GDM1 (cell line): ENCODE measurements around the gene FBXW10B.
"Not testable (repeated sequence)": the region's sequence is repeated elsewhere in the genome, so short reads cannot be mapped to it uniquely, and the experiment has no call there.

Experiments used
- DNase-seq: peaks from one replicate; lab custom pipeline; 2025; lab: John Stamatoyannopoulos, UW

Gene FBXW10B

DNA sequence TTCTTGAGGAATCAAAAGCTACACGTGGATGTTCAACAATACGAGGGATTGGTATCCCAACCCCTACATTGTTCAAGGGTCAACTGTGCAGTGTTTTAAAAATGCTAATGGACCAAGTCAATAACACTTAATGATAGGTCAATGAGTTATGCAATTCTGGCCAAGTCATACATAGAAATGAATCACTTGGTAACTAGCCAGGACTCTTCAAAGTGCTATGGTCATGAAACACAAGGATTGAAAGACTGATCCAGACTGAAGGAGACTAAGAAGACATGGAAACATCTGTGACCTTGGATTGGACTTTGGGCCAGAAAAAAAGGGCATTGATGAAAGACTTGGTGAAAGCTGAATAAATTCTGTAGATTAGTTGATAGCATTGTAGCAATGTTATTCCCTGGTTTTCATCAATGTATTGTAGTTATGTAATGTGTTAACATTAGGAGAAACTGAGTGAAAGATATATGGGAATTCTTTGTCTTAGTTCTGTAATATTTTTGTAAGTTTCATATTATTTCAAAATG is 11.5 kb upstream of the FBXW10B start:
- not testable (repeated sequence) for DNase-seq

DNA sequence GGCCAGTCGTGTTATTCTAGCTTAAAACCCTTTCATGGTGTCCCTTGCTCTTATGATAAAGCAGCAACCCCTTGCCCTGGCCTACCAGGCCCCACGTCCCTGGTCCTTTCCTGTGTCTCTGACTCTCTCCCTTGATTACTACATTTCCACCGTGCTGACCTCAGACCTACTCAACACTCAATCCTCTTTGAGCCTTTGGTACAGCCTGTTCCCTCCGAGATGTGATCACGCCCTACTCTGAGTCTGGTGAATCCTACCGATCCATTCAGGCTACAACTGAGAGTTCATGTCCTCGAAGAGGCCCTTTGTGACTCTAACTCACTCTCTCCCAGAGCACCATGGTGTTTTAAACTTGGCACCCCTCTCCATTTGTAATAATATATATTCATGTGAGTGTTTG is 10.5 kb upstream of the FBXW10B start:
- not testable (repeated sequence) for DNase-seq

DNA sequence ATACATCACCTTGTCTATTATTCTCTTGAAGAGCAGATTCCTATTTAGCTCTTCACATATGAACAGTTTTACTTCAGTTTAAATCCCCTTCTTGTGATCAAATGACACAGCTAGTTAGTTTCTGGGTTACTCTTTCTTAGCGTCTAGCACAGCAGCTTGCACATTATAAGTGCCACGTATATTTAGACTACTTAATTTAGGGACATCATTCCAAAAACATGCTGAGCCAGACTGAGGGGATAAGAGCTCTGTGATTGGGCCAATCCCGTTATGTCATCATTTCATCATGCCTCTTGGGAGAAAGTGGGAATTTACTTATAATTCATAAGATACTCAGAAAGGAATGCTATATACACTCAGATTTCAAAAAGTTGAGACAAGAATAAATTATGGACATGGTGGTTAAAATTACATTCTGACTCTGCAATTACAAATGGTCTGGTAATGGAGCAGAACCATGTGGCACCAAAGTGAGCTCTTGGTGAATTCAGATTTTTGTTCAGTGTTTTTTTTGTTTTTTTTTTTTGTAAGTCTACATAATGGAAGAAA is 4.2 kb upstream of the FBXW10B start:
- DNase-seq: not testable (repeated sequence)

DNA sequence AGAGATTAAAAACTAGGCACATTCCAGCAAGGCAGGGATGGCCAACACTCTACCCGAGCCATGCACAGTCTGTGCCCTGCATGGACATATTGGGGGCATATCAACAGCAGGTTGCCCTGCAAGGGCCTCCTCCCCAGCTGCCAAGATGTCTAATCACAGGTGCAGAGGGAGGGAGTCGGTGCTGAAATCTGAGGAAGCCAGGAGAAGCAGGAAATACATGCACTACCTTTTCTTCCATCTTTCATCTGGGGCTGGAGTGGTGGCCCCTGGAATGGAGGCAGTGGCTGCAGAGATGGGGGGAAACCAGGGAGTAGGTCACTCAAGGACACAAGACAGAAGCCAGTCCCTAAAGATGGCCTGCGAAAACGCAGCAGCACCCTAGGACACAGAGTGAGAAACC is 3.8 kb upstream of the FBXW10B start:
- DNase-seq: not testable (repeated sequence)

DNA sequence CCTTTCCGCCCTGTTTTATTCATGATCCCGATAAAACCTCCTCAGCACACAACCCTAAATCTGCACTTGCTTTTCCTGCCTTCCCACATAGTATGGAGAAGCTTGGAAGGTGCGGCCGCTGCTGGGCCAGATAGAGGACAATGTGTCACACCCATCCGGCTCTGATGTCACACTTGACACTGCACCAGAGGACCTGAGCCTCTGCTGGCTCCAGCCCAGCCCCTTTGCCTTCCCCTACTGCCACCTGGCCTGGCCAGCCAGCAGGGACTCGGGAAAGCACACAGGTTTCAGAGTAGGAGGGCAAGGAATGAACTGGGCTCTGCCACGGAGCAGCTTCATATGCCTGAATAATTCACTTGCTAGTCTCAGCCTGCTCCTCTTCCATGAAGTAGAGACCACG is 2.6 kb upstream of the FBXW10B start:
- DNase-seq: not testable (repeated sequence)

DNA sequence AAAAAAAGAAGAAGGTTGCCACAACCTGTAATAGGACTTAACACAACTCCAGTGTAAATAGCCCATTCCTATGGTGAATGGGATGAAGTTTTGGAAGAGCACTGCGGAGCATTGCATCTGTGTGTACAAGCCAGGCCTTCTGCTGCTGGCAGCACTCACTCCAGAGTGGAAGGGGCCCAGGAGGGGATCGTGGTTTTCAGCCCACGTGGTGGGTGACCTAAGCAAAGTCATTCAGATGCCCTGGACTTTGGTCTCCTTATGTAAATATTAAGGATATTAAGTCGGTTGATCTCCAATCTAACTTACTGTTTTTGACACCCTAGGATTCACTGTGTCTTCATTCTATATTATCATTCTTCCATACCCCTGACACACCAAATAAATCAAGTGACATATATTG is 2.7 kb downstream of the FBXW10B start:
- not testable (repeated sequence) for DNase-seq

DNA sequence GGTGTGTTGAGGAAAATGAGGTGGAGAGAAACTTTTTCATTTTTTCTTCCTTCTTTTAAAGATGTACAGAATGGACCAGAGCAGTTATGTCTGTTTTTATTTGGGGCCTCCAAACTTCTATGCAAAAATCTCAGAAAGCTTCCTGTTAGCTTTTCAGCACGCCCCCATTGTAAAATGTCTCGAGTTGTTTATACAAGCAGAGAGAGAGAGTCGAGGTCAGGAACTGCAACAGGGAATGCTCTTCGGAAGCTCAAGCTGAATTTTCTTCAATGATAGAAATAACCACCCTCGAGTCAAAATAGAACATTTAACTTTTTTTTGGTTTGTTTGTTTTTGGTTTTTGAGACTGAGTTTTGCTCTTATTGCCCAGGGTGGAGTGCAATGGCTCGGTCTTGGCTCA is 3.7 kb downstream of the FBXW10B start:
- not testable (repeated sequence) for DNase-seq

DNA sequence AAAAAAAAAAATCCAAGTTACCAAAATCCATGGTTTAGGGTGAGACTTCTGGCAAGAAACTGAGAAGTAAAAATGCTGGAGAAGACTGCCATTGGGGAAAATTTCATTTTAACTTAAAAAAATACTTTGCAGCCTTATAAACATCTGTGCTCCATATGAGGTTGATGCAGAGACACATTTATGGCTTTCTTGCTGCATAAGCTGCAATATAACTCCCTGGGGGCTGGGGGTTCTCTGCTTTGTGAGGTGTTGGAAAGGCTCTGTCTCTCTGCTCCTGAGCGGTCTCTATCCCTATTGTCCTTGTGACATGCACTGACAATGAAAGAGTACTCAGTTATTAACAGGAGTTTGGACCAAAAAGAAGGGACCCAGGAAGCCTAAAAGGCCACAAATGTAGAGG is 6.4 kb downstream of the FBXW10B start:
- not testable (repeated sequence) for DNase-seq

DNA sequence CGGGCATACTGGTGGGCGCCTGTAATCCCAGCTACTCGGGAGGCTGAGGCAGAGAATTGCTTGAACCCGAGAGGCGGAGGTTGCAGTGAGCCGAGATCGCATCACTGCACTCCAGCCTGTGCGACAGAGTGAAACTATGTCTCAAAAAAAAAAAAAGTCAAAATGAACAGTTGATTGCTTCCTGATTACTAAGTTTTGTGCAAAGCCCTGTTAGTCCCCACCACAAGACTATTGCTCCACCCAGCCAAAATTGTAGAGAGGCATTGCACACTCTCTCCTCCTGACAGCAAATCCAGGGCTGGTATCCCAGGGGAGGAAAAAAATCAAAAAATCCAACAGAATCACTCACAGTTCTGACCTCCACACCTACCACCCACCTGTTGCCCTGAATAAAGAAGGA is 26.5 kb downstream of the FBXW10B start:
- DNase-seq: not testable (repeated sequence)

DNA sequence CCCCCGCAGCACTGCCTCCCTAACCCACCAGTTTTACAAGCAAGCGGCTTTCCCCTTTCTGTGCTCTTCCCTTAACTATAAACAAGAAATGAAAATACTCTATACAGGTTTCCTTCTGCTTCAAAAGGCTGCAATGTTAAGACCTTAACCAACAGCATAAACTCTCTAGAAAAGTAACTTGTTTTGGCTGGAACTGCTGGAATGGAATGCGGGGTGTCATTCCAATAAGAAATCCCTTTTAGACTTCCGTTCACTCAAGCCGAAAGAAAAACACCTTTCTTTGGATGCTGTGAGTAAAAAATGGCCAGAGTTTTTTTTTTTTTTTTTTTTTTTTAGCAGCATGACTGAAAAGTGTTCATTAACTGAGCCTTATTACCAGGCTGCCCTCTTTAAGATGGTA is 27.5 kb downstream of the FBXW10B start:
- DNase-seq: not testable (repeated sequence)

DNA sequence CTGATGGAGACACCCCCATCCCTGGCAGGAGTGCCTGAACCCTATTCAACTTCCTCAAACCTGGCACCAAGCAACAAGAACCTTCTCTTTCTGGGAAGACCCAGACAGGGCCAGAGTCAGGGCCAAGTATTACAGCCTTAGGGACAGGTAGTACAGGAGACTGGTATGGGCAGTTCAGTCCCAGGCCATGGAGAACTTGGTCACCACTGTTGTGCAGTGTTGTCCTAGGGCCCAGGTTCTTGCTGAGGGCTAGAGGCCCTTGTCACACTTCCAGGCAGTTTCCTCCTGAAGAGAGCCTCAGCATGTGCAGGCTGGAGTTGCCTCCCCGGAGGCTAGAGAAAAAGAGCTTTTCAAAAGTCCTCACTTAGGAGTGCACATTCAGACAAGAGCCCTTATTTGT is 28.7 kb downstream of the FBXW10B start:
- not testable (repeated sequence) for DNase-seq

DNA sequence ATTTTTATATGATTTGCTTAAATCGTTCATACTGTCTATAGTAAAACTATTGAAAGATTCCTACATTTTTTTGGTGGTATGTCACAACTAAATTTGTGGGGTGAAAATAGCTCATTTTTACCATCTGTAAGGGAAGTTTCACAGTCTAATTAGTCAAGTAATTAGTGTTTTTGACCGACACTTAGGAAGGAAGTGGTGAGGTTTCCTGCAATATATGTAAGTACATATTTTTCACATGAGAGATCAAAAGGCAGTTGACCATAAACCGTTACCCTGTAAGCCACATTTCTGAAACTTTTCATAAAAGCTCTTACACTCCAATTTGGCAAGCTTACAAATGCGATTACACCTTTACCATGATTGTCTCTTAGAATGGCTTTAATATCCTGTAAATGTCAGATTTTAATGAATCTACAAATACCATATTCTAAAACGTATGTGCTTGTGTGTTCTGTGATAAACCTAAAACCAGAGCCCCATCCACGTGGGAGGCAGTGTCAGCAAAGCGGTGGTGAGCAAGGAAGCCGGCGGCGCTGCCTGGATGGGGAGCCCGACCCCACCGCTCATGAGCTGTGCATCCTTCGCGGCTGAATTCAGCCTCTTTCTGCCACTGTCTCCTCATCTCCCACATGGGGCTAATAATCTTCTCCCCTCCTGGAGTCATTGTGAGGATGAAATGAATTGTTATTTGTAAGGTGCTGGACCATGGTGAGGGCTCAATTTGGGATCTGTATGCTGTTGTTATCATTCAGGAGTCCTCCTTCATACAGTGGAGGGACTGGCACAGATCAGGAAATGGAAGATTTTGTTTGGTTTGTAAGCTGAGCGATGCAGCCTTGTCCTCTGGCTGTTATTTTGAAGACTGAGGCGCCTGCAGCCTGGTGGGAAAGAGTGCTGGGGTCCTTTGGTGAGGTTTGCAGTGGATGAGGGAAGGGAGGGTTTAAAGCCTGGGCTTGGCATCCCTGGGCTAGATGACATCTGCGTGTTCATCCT is 29.7 kb downstream of the FBXW10B start:
- not testable (repeated sequence) for DNase-seq

DNA sequence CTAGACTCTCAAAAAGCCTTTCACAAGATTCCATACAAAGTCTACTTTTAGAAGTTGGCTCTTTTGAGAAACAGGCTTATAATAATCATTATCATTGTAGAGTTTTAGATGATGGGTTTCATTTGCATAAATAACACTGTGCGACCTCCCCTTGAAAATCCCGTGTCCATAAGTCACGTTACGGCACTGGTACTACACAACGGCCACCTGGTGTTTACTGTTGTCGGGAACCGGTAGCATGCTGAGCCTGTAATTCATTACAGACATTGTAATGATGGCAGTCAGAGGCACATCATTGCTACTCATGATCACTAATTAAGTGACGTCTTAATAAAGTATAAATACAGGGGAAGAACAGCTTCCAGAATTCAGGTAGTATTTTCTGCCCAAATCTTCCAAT is 31.5 kb downstream of the FBXW10B start:
- DNase-seq: not testable (repeated sequence)

DNA sequence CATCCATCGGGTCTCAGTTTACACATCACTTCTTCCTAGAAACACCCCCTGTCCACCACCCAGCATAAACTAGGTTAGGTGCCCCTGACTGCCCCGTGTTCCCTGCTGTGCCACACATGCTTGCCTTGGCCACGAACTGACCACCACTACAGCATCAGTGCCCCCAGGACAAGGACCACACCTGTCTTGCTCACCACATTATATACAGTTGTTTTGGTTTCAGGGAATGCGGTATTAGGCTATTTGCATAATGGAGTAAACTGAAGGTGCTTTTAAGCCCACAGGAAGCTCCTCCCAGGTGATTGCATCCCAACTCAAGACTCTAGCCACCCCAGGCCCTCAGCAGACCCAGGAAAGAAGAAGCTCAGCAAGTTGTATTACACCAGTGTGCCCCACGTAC is 36.2 kb downstream of the FBXW10B start:
- not testable (repeated sequence) for DNase-seq

DNA sequence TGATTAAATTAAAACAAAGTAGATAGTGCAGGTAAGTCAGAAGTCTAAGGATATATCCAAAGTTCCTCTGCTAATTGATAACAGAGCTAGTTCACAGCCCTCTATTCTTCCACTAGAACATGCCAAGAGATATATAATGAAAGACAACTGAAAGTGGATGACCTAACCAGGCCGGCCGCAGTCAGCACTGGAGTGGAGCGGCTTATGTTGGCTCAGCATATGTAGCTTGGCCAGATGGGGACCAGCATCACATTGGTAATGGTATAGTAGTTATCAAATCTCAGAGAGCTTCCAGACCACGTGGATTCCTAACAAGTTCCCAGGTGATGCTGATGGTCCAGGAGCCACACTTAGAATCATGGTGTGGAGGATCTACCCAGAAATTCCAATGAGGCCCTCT is 38.0 kb downstream of the FBXW10B start:
- not testable (repeated sequence) for DNase-seq

DNA sequence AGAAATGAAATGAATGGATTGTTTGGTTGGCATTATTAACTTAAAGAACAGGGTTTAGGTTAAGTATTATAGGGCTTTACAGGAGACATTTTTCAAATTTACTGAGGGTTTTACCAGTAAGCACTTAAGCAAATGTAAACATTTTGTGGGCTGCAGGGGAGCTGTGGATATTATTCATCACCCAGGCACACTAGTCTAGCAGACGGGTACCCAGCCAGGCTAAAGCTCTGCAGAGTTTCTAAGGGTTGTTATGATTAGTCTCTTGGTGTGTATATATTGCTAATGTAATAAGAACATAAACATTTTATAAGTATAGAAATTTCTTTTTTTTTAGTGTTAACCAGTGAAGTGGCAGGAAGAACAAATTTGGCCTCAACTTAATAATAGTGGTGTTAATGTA is 42.7 kb downstream of the FBXW10B start:
- DNase-seq: not testable (repeated sequence)

DNA sequence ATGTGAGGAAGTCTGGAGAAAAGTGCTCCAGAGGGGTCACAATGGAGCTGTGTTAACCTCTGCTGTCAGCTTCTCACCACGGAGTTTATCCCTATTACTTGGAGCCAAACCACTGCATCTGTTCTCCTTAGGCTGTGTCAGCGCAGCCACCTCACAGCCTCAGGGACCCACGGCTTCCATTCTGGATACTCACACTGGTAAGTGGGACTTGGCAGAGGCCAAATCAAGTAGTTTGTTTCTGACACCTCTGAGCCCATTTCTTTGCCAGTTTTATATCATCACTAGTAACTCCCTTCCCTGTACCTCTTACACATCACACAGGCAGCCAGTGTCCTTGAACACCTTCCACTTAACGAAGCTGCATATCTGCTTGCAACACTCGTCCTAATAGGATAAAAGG is 44.8 kb downstream of the FBXW10B start:
- DNase-seq: not testable (repeated sequence)

DNA sequence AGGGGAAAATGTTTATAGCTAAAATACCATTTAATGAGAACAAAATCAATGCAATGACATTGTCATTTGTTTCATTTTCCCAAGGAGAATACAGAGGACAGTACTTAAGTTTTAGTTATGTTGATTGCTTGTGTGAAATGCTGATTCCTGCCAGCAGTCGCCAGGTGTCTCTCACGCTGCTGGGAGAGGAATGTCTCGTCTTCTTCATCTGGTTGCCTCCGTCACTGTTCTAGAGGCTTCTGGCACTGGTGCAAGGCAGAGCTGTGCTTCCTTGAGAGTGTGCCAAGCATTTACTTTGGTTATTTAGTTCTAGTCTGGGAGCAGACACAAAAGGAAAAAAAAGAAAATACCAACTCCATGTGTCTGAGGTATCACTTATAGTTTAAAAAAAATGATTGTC is 45.6 kb downstream of the FBXW10B start:
- not testable (repeated sequence) for DNase-seq
